ENCODE measurements around the gene ST6GALNAC2.
A peak's percentile ranks its signal among the peaks of the same experiment; 100 is the strongest.
"Not testable (repeated sequence)": the region's sequence is repeated elsewhere in the genome, so short reads cannot be mapped to it uniquely, and the experiment has no call there.

The ST6GALNAC2 gene

GRCh38 chr17:76561799-76562268, 23.8 kb downstream of the ST6GALNAC2 start:
- H3K36me3 ChIP-seq (replicated peaks): peaks cover 49% of the 10 kb centered on the region
- in situ Hi-C loops (cut with HindIII; ENCODE audit: low pct_ligation_motif_present, low sequenced_read_pairs): no loop called here
- DNase-seq: no peak

GRCh38 chr17:76561332-76561731, 24.3 kb downstream of the ST6GALNAC2 start:
- H3K27me3 ChIP-seq (replicated peaks): no peaks in the 10 kb centered on the region
- in situ Hi-C loops (cut with HindIII; ENCODE audit: low pct_ligation_motif_present, low sequenced_read_pairs): no loop called here
- no peak overlapping the region for H3K27ac ChIP-seq
- TF ChIP-seq CTCF (IDR thresholded peaks at IDR 0.05; ENCODE audit: low read depth, low read length, missing control alignments): no peak
- H3K4me3 ChIP-seq (ENCODE audit: low read depth, low read length): peak overlapping the region; percentile 6
- no peak for DNase-seq
- peaks cover 49% of the 10 kb centered on the region for H3K36me3 ChIP-seq (replicated peaks)

More at GRCh38 chr17:76561799-76562268, 23.8 kb downstream of the ST6GALNAC2 start:
- no peak for TF ChIP-seq CTCF (IDR thresholded peaks at IDR 0.05; ENCODE audit: low read depth, low read length, missing control alignments)
- Histone ChIP-seq H3K27me3 (replicated peaks) (no peaks in the 10 kb centered on the region), H3K4me3 (ENCODE audit: low read depth, low read length) (peak overlapping the region; percentile 20), H3K27ac (no peak overlapping the region)

GRCh38 chr17:76560877-76561221, 24.8 kb downstream of the ST6GALNAC2 start:
- Histone ChIP-seq H3K27me3 (replicated peaks) (no peaks in the 10 kb centered on the region), H3K27ac (no peak overlapping the region), H3K4me3 (ENCODE audit: low read depth, low read length) (peak overlapping the region; percentile 6), H3K36me3 (replicated peaks) (peaks cover 47% of the 10 kb centered on the region)
- in situ Hi-C loops (cut with HindIII; ENCODE audit: low pct_ligation_motif_present, low sequenced_read_pairs): no loop called here
- TF ChIP-seq CTCF (IDR thresholded peaks at IDR 0.05; ENCODE audit: low read depth, low read length, missing control alignments): no peak
- no peak for DNase-seq

- Histone ChIP-seq H3K36me3 (replicated peaks) (peaks cover 41% of the 10 kb centered on the region), H3K27me3 (replicated peaks) (no peaks in the 10 kb centered on the region), H3K4me3 (ENCODE audit: low read depth, low read length) (peak overlapping the region; percentile 3), H3K27ac (no peak overlapping the region)
- in situ Hi-C loops (cut with HindIII; ENCODE audit: low pct_ligation_motif_present, low sequenced_read_pairs): no loop called here
- DNase-seq: no peak
- TF ChIP-seq CTCF (IDR thresholded peaks at IDR 0.05; ENCODE audit: low read depth, low read length, missing control alignments): no peak
Observed at GRCh38 chr17:76560036-76560876, 25.4 kb downstream of the ST6GALNAC2 start.

GRCh38 chr17:76559460-76559859, 26.2 kb downstream of the ST6GALNAC2 start:
- H3K27ac ChIP-seq; in situ Hi-C loops (cut with HindIII; ENCODE audit: low pct_ligation_motif_present, low sequenced_read_pairs); H3K27me3 ChIP-seq (replicated peaks); DNase-seq: not testable (repeated sequence)
- Histone ChIP-seq H3K36me3 (replicated peaks) (peaks cover 38% of the 10 kb centered on the region), H3K4me3 (ENCODE audit: low read depth, low read length) (peak overlapping the region; percentile 98)

- Histone ChIP-seq H3K36me3 (replicated peaks) (peaks cover 36% of the 10 kb centered on the region), H3K27me3 (replicated peaks) (no peaks in the 10 kb centered on the region), H3K4me3 (ENCODE audit: low read depth, low read length) (peak overlapping the region; percentile 98), H3K27ac (peak overlapping the region; percentile 92)
- in situ Hi-C loops (cut with HindIII; ENCODE audit: low pct_ligation_motif_present, low sequenced_read_pairs): no loop called here
- peak; percentile 68 for TF ChIP-seq CTCF (IDR thresholded peaks at IDR 0.05; ENCODE audit: low read depth, low read length, missing control alignments)
- DNase-seq: no peak
Observed at GRCh38 chr17:76558198-76559095, 27.2 kb downstream of the ST6GALNAC2 start.

Measured in brain microvascular endothelial cell (primary cell).